OCI-LY1 (cell line): ENCODE measurements around the gene RARRES1.

ENCODE experiments used
- CTCF ChIP-seq: fragments of 200-600 bp; sonication (generic), shearing (Covaris generic); IDR thresholded peaks from 2 replicates; pipeline ENCODE4 v1.5.1; 2017; ENCODE audit warnings: mild to moderate bottlenecking, antibody characterized with exemption, low read length, moderate library complexity, mixed read lengths
- EZH2 ChIP-seq: fragments of 200-600 bp; sonication (generic), shearing (Covaris generic); IDR thresholded peaks from 2 replicates; pipeline ENCODE4 v1.8.0; 2017; ENCODE audit warnings: borderline replicate concordance, mixed run types, mild to moderate bottlenecking, antibody characterized with exemption, low read length, moderate library complexity, mixed read lengths

GRCh38 chr3:158723991-158724390 is 8.3 kb downstream of the RARRES1 start:
- TF ChIP-seq CTCF (no peak), EZH2 (no peak)
